ENCODE data around the gene SMC1A.

SMC1A gene

GRCh38 chrX:53398216-53398615 is 24.2 kb downstream of the SMC1A start:
- DNase-seq (ENCODE audit: low spot score), result no peak
- in situ Hi-C loops (cut with MboI; ENCODE audit: low sequenced_read_pairs, unreplicated experiment), result no loop called here
- TF ChIP-seq CTCF (IDR thresholded peaks at IDR 0.05; ENCODE audit: borderline replicate concordance, control extremely low read depth, extremely low read depth, insufficient read depth, missing control alignments), result no peak

GRCh38 chrX:53395605-53396298 is 26.7 kb downstream of the SMC1A start:
- TF ChIP-seq CTCF (IDR thresholded peaks at IDR 0.05; ENCODE audit: borderline replicate concordance, control extremely low read depth, extremely low read depth, insufficient read depth, missing control alignments), result no peak
- DNase-seq (ENCODE audit: low spot score), result no peak
- in situ Hi-C loops (cut with MboI; ENCODE audit: low sequenced_read_pairs, unreplicated experiment), result no loop called here

- DNase-seq (ENCODE audit: low spot score), result no peak
- in situ Hi-C loops (cut with MboI; ENCODE audit: low sequenced_read_pairs, unreplicated experiment), result no loop called here
Measured at GRCh38 chrX:53383376-53384076, 38.9 kb downstream of the SMC1A start.

GRCh38 chrX:53379747-53380146 is 42.7 kb downstream of the SMC1A start:
- no peak for DNase-seq (ENCODE audit: low spot score)
- in situ Hi-C loops (cut with MboI; ENCODE audit: low sequenced_read_pairs, unreplicated experiment), result no loop called here
- TF ChIP-seq CTCF (IDR thresholded peaks at IDR 0.05; ENCODE audit: borderline replicate concordance, control extremely low read depth, extremely low read depth, insufficient read depth, missing control alignments), result no peak

More at GRCh38 chrX:53383376-53384076, 38.9 kb downstream of the SMC1A start:
- no peak for TF ChIP-seq CTCF (IDR thresholded peaks at IDR 0.05; ENCODE audit: borderline replicate concordance, control extremely low read depth, extremely low read depth, insufficient read depth, missing control alignments)

- TF ChIP-seq CTCF (IDR thresholded peaks at IDR 0.05; ENCODE audit: borderline replicate concordance, control extremely low read depth, extremely low read depth, insufficient read depth, missing control alignments), result no peak
- DNase-seq (ENCODE audit: low spot score), result no peak
- in situ Hi-C loops (cut with MboI; ENCODE audit: low sequenced_read_pairs, unreplicated experiment), result no loop called here
Measured at GRCh38 chrX:53379008-53379710, 43.3 kb downstream of the SMC1A start.

- no peak for DNase-seq (ENCODE audit: low spot score)
- no peak for TF ChIP-seq CTCF (IDR thresholded peaks at IDR 0.05; ENCODE audit: borderline replicate concordance, control extremely low read depth, extremely low read depth, insufficient read depth, missing control alignments)
- in situ Hi-C loops (cut with MboI; ENCODE audit: low sequenced_read_pairs, unreplicated experiment), result no loop called here
Measured at GRCh38 chrX:53377464-53377863, 45.0 kb downstream of the SMC1A start.
